Hypothalamus (tissue), 51 donors: ENCODE results near the gene PCBP3.
"Not testable (repeated sequence)": the region's sequence is repeated elsewhere in the genome, so short reads cannot be mapped to it uniquely, and the experiment has no call there.

Experiments
- DNase-seq, 51 donors: peaks; one replicate each; lab custom pipeline; 2025; lab: John Stamatoyannopoulos, UW

Gene PCBP3

GRCh38 chr21:45883090-45883489, 239.6 kb downstream of the PCBP3 start:
- no peak for DNase-seq

- no peak for DNase-seq
Observed at GRCh38 chr21:45885597-45885929, 242.0 kb downstream of the PCBP3 start.

GRCh38 chr21:45885930-45886601, 242.5 kb downstream of the PCBP3 start:
- not testable (repeated sequence) for DNase-seq

- no peak for DNase-seq
Observed at GRCh38 chr21:45886610-45887026, 243.1 kb downstream of the PCBP3 start.

GRCh38 chr21:45887120-45887611, 243.6 kb downstream of the PCBP3 start:
- DNase-seq: peak in 36 of 51 donors; percentile 13 to 81 (median 60)

GRCh38 chr21:45887788-45888187, 244.3 kb downstream of the PCBP3 start:
- peak in 1 of 51 donors; percentile 21 for DNase-seq

GRCh38 chr21:45888386-45889009, 245.0 kb downstream of the PCBP3 start:
- DNase-seq: no peak

- no peak for DNase-seq
Observed at GRCh38 chr21:45889256-45889655, 245.7 kb downstream of the PCBP3 start.

- DNase-seq: no peak
Observed at GRCh38 chr21:45889961-45890360, 246.4 kb downstream of the PCBP3 start.

GRCh38 chr21:45891388-45892155, 248.0 kb downstream of the PCBP3 start:
- no peak for DNase-seq

GRCh38 chr21:45892156-45892915, 248.8 kb downstream of the PCBP3 start:
- DNase-seq: no peak

GRCh38 chr21:45892916-45893739, 249.6 kb downstream of the PCBP3 start:
- no peak for DNase-seq

- peak in 2 of 51 donors; percentile 17 to 34 for DNase-seq
Observed at GRCh38 chr21:45893740-45894449, 250.4 kb downstream of the PCBP3 start.

- peak in 1 of 51 donors; percentile 43 for DNase-seq
Observed at GRCh38 chr21:45894450-45894825, 250.9 kb downstream of the PCBP3 start.

GRCh38 chr21:45894906-45895777, 251.6 kb downstream of the PCBP3 start:
- no peak for DNase-seq

GRCh38 chr21:45895778-45896370, 252.3 kb downstream of the PCBP3 start:
- no peak for DNase-seq

- DNase-seq: not testable (repeated sequence)
Observed at GRCh38 chr21:45896431-45896830, 252.9 kb downstream of the PCBP3 start.
